HG03354 (cell line): ENCODE results near the gene NFKBIE.
"Not testable (repeated sequence)": the region's sequence is repeated elsewhere in the genome, so short reads cannot be mapped to it uniquely, and the experiment has no call there.

Source experiments
- ATAC-seq: cut with Tn5 transposase; IDR thresholded peaks from one replicate; pipeline ENCODE4 v1.9.1; 2021; ENCODE audit warnings: mild to moderate bottlenecking; ENCODE audit not compliant: unreplicated experiment, poor library complexity, severe bottlenecking

Gene NFKBIE, protein sequence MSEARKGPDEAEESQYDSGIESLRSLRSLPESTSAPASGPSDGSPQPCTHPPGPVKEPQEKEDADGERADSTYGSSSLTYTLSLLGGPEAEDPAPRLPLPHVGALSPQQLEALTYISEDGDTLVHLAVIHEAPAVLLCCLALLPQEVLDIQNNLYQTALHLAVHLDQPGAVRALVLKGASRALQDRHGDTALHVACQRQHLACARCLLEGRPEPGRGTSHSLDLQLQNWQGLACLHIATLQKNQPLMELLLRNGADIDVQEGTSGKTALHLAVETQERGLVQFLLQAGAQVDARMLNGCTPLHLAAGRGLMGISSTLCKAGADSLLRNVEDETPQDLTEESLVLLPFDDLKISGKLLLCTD

GRCh38 chr6:44265007-44265721 lies at the start of gene NFKBIE:
NFKBIE (minus strand) TSS chr6:44265551; CDS start chr6:44265346, 205 bp downstream.
- ATAC-seq, result peak; percentile 45

DNA sequence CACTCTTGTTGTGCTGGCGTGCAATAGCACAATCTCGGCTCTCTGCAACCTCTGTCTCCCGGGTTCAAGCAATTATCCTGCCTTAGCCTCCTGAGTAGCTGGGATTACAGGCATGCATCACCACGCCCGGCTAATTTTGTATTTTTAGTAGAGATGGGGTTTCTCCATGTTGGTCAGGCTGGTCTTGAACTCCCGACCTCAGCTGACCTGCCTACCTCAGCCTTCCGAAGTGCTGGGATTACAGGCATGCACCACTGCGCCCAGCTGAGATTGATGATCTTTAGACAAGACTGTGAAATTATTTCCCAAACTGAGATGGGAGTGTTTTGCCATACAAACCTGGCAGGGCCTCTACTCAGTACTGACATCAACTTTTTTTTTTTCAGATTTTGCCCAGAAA lies 49.3 kb upstream of the NFKBIE start:
- not testable (repeated sequence) for ATAC-seq

- peak; percentile 94 for ATAC-seq
Observed at GRCh38 chr6:44312901-44313788, 47.8 kb upstream of the NFKBIE start, which contains the start of gene AARS2. AARS2 (minus strand) TSS chr6:44313347; CDS start chr6:44313323, 24 bp downstream.

- no peak for ATAC-seq
Observed at GRCh38 chr6:44311767-44312166, 46.4 kb upstream of the NFKBIE start.

DNA sequence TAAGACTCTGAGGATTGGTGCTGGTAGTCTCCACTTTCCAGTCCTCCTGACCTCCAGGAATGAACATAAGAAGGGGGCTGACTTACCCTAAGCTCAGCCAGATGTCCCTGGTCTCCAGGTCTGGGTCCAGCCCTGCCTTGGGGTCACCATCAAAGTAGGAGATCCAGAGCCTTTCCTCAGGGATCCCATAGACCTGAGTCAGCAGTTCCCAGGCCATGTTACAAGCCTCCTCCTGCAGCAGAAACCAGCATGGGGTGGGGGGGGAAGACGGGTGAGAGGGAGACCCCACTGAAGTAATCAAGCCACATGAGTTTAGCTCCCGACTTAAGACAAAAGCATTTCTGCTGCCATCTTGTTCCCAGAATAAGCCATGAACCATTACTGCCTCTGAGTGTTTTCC lies 46.0 kb upstream of the NFKBIE start:
- no peak for ATAC-seq

DNA sequence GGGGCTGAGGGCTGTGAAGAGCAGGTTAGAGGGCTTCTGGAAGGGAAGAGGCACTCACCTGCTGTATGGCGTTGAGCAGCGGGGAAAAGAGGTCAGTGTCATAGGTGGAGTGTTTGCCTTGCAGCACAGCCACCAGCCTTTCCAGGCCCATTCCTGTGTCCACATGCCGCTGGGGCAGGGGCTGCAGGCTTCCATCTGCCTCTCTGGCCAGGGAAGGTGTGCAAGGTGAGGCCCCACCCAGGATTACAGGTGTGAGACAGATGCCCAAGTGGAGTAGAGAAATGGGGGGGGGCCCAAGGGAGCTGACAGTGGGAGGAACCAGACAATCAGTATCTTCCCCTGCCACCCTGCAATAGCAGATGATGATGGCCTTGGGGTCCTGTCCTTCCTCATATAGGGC lies 44.9 kb upstream of the NFKBIE start:
- no peak for ATAC-seq

GRCh38 chr6:44309631-44310030 lies 44.3 kb upstream of the NFKBIE start:
- ATAC-seq, result no peak

- no peak for ATAC-seq
Observed at GRCh38 chr6:44309092-44309491, 43.7 kb upstream of the NFKBIE start.

DNA sequence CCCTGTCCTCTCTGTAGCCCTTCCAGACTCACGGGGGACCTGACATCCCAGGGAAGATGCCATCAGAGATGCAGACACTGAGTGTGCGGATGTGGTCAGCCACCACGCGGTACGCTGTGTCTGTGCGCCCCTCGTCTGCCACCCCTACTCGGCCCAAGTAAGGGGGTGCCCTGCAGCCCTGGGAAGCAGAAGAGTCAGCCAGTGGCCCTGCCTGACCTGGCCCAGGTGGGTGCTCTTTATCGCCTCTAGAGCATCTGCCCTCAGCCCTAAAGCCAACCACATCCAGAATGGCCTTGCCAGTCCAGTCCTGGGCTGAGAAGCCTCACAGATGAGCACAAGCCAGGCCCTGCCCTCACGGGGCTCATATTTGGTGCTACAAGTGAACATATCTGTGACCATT lies 41.9 kb upstream of the NFKBIE start:
- no peak for ATAC-seq

GRCh38 chr6:44306710-44307109 lies 41.4 kb upstream of the NFKBIE start:
- ATAC-seq, result no peak

GRCh38 chr6:44305200-44305725 lies 39.9 kb upstream of the NFKBIE start:
- ATAC-seq, result no peak

GRCh38 chr6:44304282-44305199 lies 39.2 kb upstream of the NFKBIE start:
- ATAC-seq, result no peak

GRCh38 chr6:44303842-44304241 lies 38.5 kb upstream of the NFKBIE start:
- ATAC-seq, result no peak

DNA sequence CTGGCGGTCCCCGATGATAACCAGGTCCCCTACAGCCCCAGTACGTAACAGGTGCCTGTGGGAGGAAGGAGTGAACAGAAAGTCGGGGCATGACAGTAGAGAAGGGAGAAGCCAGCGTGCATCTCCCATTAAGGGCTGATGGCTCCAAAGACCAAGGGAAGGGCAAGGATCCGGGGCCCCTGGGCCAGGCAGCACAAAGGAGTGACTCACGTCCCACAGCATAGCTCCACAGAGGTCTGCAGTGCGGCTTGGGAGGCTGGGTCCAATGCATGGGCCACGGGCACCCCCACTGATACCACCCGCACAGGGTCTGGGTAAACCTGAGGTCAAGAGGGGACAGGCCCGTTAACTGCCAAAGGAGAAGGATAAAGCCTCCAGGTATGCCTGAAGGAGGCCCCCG lies 37.5 kb upstream of the NFKBIE start:
- no peak for ATAC-seq

- ATAC-seq, result no peak
Observed at GRCh38 chr6:44301782-44302564, 36.6 kb upstream of the NFKBIE start.

- no peak for ATAC-seq
Observed at GRCh38 chr6:44301106-44301505, 35.8 kb upstream of the NFKBIE start.

DNA sequence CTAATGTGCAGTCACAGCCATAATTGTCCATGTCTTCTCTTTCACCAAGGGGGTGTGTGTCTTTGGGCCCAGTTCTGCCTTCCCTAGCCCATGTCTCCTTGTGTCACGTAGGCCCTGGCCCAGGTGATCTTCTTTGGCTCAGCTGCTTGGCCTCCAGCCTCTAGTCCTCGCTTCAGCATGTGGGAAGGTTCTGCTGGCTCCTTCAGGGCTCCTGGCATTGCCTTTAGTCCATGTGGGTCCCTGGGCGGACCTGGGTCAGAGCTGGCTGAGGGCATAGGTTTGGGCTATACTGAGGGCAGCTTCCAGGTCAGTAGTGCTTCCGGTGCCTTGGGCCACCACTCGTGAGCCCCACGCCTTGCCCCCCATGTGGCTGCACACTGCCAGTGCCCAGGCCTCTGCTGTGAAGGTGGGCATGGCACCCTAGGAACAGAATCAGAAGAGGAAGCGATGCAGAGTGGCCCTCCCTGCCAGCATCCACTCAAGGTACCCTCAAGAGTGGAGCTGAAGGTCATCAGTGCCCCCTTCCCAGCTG lies 35.0 kb upstream of the NFKBIE start:
- no peak for ATAC-seq

- ATAC-seq, result no peak
Observed at GRCh38 chr6:44298864-44299263, 33.5 kb upstream of the NFKBIE start.
